ENCODE results near the gene QSER1. TPM values are rescaled to one million over a fixed set of nuclear protein-coding genes. Genes with fewer than 3 reads are reported as not detected.
A peak's percentile ranks its signal among the peaks of the same experiment; 100 is the strongest.
"Not testable (repeated sequence)": the region's sequence is repeated elsewhere in the genome, so short reads cannot be mapped to it uniquely, and the experiment has no call there.

Gene QSER1
- total RNA-seq, 2 experiments from 2014 or later = 11.8 to 16.6 TPM

DNA sequence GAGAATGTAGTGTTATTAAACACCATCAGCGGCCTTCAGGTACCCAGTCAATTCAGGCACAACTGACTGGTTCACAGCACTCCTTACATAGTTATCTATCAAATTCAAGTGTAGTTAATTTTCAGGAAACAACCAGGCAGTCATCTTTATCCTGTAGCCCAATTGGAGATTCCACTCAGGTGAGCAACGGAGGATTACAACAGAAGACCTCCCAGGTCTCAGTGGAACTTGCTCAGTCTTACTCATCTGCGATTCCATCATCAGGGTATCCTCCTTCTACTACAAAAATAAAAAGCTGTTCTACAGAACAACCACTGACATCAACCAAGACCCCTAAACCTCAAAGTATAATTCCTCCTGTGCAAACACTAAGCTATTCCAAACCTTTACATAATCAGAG, 39.6 kb downstream of the QSER1 start:
- no peaks in the 10 kb centered on the region for H3K27me3 Mint-ChIP-seq
- ChIA-PET CTCF (interaction anchor here (1.5 kb wide), 1 partner anchor 26 kb away, joined by 4 read pairs; no protein-coding TSS in a partner anchor), POLR2A (no interaction called here)
- ATAC-seq (no peak), DNase-seq (no peak)
- H3K36me3 Mint-ChIP-seq (ENCODE audit: low read depth) = peaks cover 57% of the 10 kb centered on the region
- H3K4me1 Mint-ChIP-seq = no peaks in the 10 kb centered on the region
- no peak overlapping the region for H3K4me3 Mint-ChIP-seq
- no peaks in the 10 kb centered on the region for H3K9me3 Mint-ChIP-seq (ENCODE audit: low read depth)
- H3K27ac Mint-ChIP-seq = no peak overlapping the region
- intact Hi-C loops (cut with DNase I, micrococcal nuclease) = no loop called here

DNA sequence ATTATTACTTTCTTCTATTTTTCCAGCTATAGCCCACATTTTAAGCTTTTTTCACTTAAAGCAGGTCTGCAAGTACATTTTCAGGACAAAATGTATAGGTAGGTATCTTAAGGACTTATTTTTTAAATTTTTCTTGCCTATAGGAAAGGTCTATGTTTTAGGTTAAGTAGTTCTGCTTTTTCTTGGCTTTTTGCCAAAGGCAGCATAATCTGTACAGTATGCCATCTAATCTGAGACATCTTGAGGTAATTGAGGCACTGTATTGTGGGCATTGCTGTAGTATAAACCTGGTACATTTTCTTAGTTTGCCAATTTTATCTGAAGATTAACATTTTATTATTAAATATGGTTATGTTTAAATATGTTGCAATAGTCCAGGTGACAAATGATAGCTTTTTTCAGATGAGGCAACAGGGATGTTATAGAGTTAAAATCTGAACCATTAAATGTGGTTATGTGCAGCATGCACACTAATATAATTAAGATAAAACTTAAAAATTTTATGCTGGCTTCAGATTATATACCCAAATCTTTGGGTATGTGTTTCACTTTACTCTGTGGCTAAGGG, 42.9 kb downstream of the QSER1 start:
- H3K36me3 Mint-ChIP-seq (ENCODE audit: low read depth) = peaks cover 78% of the 10 kb centered on the region
- ATAC-seq (no peak), DNase-seq (no peak)
- H3K27ac Mint-ChIP-seq = no peak overlapping the region
- peaks cover 13% of the 10 kb centered on the region for H3K4me1 Mint-ChIP-seq
- ChIA-PET CTCF (no interaction called here), POLR2A (no interaction called here)
- H3K9me3 Mint-ChIP-seq (ENCODE audit: low read depth) = no peaks in the 10 kb centered on the region
- H3K4me3 Mint-ChIP-seq = no peak overlapping the region
- no peaks in the 10 kb centered on the region for H3K27me3 Mint-ChIP-seq
- intact Hi-C loops (cut with DNase I, micrococcal nuclease) = no loop called here

DNA sequence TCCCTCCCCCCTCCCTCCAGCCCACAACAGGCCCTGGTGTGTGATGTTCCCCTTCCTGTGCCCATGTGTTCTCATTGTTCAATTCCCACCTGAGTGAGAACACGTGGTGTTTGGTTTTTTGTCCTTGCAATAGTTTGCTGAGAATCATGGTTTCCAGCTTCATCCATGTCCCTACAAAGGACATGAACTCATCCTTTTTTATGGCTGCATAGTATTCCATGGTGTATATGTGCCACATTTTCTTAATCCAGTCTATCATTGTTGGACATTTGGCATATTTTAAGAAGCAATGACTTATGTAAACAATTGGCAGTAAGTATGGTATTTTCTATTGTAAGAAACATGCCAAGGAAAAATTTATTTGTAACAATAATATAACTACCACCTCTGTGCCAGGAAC, 43.6 kb downstream of the QSER1 start:
- Mint-ChIP-seq H3K36me3 (ENCODE audit: low read depth) (peaks cover 83% of the 10 kb centered on the region), H3K4me1 (peaks cover 17% of the 10 kb centered on the region)
- H3K27ac Mint-ChIP-seq; H3K4me3 Mint-ChIP-seq; DNase-seq; H3K27me3 Mint-ChIP-seq; intact Hi-C loops (cut with DNase I, micrococcal nuclease); ATAC-seq; H3K9me3 Mint-ChIP-seq (ENCODE audit: low read depth): not testable (repeated sequence)
- ChIA-PET CTCF (interaction anchor here (0.8 to 1.1 kb wide), 2 partner anchors 11 to 127 kb away, joined by 3 read pairs; no protein-coding TSS in a partner anchor), POLR2A (interaction anchor here (0.7 kb wide), 1 partner anchor 44 kb away, joined by 11 read pairs; the partner anchor contains the start of gene QSER1)

DNA sequence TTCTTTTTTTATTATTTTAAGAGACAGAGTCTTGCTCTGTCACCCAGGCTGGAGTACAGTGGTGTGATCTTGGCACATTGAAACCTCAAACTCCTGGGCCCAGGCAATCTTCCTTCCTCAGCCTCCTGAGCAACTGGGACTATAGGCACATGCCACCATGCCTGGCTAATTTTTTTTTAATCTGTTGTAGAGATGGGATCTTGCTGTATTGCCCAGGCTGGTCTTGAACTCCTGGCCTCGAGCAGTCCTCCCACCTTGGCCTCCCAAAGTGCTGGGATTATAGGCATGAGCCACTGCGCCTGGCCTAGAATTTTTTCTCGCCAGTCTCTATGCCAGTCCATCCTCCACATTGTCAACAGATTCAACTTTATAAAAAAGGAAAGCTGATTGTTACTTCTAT, 44.7 kb downstream of the QSER1 start:
- intact Hi-C loops (cut with DNase I, micrococcal nuclease); POLR2A ChIA-PET; H3K9me3 Mint-ChIP-seq (ENCODE audit: low read depth); H3K27ac Mint-ChIP-seq; DNase-seq; ATAC-seq; H3K27me3 Mint-ChIP-seq; H3K4me3 Mint-ChIP-seq: not testable (repeated sequence)
- peaks cover 76% of the 10 kb centered on the region for H3K36me3 Mint-ChIP-seq (ENCODE audit: low read depth)
- peaks cover 17% of the 10 kb centered on the region for H3K4me1 Mint-ChIP-seq
- CTCF ChIA-PET = interaction anchor here (0.7 to 1.1 kb wide), 2 partner anchors 52 to 126 kb away, joined by 3 read pairs; no protein-coding TSS in a partner anchor

DNA sequence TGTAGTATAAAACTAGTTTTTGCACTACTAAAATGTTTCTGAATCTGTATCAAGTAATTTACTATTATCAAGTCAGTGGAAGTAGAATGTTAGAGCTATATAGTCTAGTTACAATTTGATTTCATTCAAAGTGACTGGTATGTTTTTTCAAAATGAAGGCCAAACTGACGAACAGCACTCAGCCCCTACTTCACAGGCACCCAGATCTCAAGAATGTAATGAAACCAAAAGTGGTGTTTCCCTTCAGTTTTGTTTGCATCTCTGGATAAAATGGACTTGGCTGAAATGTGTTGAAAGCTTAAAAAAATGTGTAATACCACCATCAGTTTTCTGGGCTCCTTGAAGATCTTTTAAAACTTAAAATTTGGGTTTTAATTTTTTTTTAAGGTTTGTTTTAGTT, 46.4 kb downstream of the QSER1 start:
- no peak for ATAC-seq
- H3K4me1 Mint-ChIP-seq = peaks cover 17% of the 10 kb centered on the region
- no peaks in the 10 kb centered on the region for H3K27me3 Mint-ChIP-seq
- H3K4me3 Mint-ChIP-seq = no peak overlapping the region
- no peaks in the 10 kb centered on the region for H3K9me3 Mint-ChIP-seq (ENCODE audit: low read depth)
- no peak for DNase-seq
- no peak overlapping the region for H3K27ac Mint-ChIP-seq
- CTCF ChIA-PET = interaction anchor here (0.7 kb wide), 1 partner anchor 10 kb away, joined by 4 read pairs; no protein-coding TSS in a partner anchor
- peaks cover 62% of the 10 kb centered on the region for H3K36me3 Mint-ChIP-seq (ENCODE audit: low read depth)
- POLR2A ChIA-PET = no interaction called here
- intact Hi-C loops (cut with DNase I, micrococcal nuclease) = no loop called here

DNA sequence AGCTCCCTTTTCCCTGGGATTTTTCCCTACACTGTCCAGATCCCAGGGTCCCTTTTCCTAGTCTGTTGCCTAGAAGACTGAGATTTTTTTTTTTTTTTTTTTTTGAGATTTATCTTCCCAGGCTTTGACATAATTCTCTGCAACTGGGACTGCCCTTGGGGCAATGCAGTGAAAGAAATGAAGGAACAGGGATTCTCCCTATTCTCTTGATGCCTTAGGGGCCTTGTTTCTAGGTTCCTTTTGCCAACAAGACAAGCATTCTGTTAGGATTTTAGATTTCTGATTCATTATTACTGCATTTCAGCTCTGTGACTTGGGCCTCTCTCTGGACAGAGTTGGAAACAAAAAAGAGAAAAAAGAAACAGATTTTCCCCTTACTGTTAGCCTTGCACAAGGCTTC, 47.3 kb downstream of the QSER1 start:
- CTCF ChIA-PET = interaction anchor here (0.6 to 0.9 kb wide), 3 partner anchors 124 to 136 kb away, joined by 3 read pairs; no protein-coding TSS in a partner anchor
- H3K27me3 Mint-ChIP-seq = no peaks in the 10 kb centered on the region
- H3K4me3 Mint-ChIP-seq = no peak overlapping the region
- H3K9me3 Mint-ChIP-seq (ENCODE audit: low read depth) = no peaks in the 10 kb centered on the region
- DNase-seq (no peak), ATAC-seq (no peak)
- intact Hi-C loops (cut with DNase I, micrococcal nuclease) = no loop called here
- H3K36me3 Mint-ChIP-seq (ENCODE audit: low read depth) = peaks cover 55% of the 10 kb centered on the region
- H3K27ac Mint-ChIP-seq = no peak overlapping the region
- POLR2A ChIA-PET = interaction anchor here (0.6 kb wide), 1 partner anchor 103 kb away, joined by 5 read pairs; no protein-coding TSS in a partner anchor
- H3K4me1 Mint-ChIP-seq = peaks cover 17% of the 10 kb centered on the region

DNA sequence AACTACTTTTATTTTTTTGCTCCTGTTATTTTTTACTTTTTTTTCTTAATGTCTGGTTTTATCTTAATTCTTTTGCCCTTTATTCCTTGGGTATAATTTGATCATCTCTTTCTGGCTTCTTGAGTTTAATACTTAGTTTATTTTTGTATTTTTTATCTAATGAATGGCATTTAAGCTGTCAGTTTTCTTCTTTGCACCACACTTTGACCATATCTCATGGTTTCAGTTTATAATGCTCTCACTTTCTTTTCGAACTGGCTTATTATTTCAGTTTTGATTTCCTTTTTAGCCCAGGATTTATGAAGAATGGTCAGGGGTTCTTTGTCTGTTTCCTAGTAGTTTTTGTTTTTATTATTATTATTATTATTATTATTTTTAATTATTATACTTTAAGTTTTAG, 48.3 kb downstream of the QSER1 start:
- Mint-ChIP-seq H3K27ac (no peak overlapping the region), H3K4me3 (no peak overlapping the region), H3K4me1 (peaks cover 17% of the 10 kb centered on the region), H3K36me3 (ENCODE audit: low read depth) (peaks cover 52% of the 10 kb centered on the region), H3K9me3 (ENCODE audit: low read depth) (no peaks in the 10 kb centered on the region), H3K27me3 (no peaks in the 10 kb centered on the region)
- ChIA-PET POLR2A (no interaction called here), CTCF (interaction anchor here (0.9 kb wide), 1 partner anchor 123 kb away, joined by 3 read pairs; no protein-coding TSS in a partner anchor)
- DNase-seq (no peak), ATAC-seq (no peak)
- intact Hi-C loops (cut with DNase I, micrococcal nuclease) = no loop called here

DNA sequence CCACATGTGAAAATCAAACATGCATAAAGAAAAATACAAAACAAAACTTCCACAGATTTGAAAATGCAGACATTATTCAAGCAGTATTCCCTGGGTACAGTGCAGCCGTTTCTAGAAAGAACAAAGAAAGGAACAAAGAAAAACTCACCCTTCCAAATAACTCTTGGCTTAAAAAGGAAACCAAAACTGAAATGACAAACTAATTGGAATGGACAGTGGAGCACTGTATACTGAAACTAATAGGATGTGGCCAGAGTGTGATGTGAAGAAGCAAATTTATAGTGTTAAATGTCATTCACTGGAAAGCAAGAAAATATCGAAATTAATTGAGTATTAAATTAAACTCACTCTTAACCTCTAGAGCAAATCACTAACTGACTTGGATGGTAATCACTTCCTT, 55.4 kb downstream of the QSER1 start:
- ATAC-seq = no peak
- H3K4me3 Mint-ChIP-seq = no peak overlapping the region
- ChIA-PET POLR2A (no interaction called here), CTCF (interaction anchor here (1.2 to 1.6 kb wide), 2 partner anchors 13 to 118 kb away, joined by 3 to 7 read pairs; no protein-coding TSS in a partner anchor)
- no peak overlapping the region for H3K27ac Mint-ChIP-seq
- peaks cover 6% of the 10 kb centered on the region for H3K9me3 Mint-ChIP-seq (ENCODE audit: low read depth)
- H3K27me3 Mint-ChIP-seq = no peaks in the 10 kb centered on the region
- no peaks in the 10 kb centered on the region for H3K4me1 Mint-ChIP-seq
- peaks cover 14% of the 10 kb centered on the region for H3K36me3 Mint-ChIP-seq (ENCODE audit: low read depth)
- no peak for DNase-seq
- intact Hi-C loops (cut with DNase I, micrococcal nuclease) = no loop called here

DNA sequence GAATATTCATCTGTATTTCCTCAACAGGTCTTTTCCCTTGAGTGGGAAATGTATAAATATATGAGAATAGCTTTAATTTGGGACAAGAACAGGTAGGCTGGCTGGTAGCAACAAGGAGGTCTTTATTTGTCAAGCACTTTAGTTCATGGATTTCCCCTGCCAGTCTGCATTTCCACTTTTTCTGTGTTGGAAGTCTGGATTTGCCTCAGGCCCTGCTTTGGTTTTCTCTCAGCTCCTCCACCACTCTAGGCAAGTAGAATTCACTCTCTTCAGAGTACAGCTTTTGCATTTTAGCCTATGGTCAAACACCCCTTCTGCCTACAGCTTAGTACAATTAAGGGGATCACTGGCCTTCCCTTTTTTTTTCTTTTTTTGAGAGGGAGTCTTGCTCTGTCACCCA, 57.1 kb downstream of the QSER1 start:
- H3K27ac Mint-ChIP-seq = no peak overlapping the region
- H3K9me3 Mint-ChIP-seq (ENCODE audit: low read depth) = peaks cover 6% of the 10 kb centered on the region
- no peak for ATAC-seq
- ChIA-PET POLR2A (no interaction called here), CTCF (interaction anchor here (1.6 to 1.8 kb wide), 2 partner anchors 11 to 114 kb away, joined by 5 to 7 read pairs; no protein-coding TSS in a partner anchor)
- peaks cover 15% of the 10 kb centered on the region for H3K36me3 Mint-ChIP-seq (ENCODE audit: low read depth)
- no peak for DNase-seq
- H3K4me3 Mint-ChIP-seq = no peak overlapping the region
- H3K4me1 Mint-ChIP-seq = no peaks in the 10 kb centered on the region
- H3K27me3 Mint-ChIP-seq = no peaks in the 10 kb centered on the region
- intact Hi-C loops (cut with DNase I, micrococcal nuclease) = no loop called here

DNA sequence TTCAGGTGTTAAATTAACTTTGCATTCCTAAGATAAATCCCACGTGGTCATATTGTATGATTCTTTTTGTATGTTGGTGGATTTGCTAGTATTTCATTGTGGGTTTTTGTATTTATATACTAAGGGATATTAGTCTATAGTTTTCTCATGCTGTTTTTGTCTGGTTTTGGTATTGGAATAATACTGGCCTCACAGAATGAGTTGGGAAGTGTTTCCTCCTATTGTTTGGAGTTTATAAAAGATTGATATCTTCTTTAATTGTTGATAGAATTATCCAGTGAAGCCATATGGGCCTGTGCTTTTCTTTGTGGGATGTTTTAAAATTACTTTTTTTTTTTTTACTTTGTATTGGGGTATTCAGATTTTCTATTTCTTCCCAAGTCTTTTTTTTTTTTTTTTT, 59.8 kb downstream of the QSER1 start:
- CTCF ChIA-PET = no interaction called here
- Mint-ChIP-seq H3K36me3 (ENCODE audit: low read depth) (peaks cover 10% of the 10 kb centered on the region), H3K4me3 (no peak overlapping the region), H3K9me3 (ENCODE audit: low read depth) (peaks cover 3% of the 10 kb centered on the region), H3K4me1 (no peaks in the 10 kb centered on the region), H3K27me3 (no peaks in the 10 kb centered on the region), H3K27ac (no peak overlapping the region)
- intact Hi-C loops (cut with DNase I, micrococcal nuclease) = no loop called here
- DNase-seq = no peak
- POLR2A ChIA-PET = no interaction called here
- no peak for ATAC-seq

DNA sequence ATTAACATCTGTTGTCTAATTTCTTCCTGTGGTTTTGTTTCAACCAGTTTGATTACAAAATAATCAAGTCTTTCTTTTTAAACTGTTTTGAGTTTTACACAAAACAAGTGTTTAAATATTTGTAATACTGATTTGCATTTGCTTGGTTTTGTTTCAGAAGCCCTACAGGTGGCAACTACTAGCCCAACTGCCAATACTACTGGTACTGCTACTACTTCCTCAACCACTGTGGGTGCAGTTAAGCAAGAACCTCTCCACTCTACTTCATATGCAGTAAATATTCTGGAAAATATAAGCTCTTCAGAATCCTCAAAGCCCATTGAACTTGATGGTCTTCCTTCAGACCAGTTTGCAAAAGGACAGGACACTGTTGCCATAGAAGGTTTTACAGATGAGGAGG, 61.1 kb downstream of the QSER1 start:
- intact Hi-C loops (cut with DNase I, micrococcal nuclease) = no loop called here
- no peaks in the 10 kb centered on the region for H3K4me1 Mint-ChIP-seq
- no peaks in the 10 kb centered on the region for H3K9me3 Mint-ChIP-seq (ENCODE audit: low read depth)
- no peak overlapping the region for H3K27ac Mint-ChIP-seq
- H3K36me3 Mint-ChIP-seq (ENCODE audit: low read depth) = peaks cover 5% of the 10 kb centered on the region
- no peaks in the 10 kb centered on the region for H3K27me3 Mint-ChIP-seq
- ChIA-PET CTCF (no interaction called here), POLR2A (no interaction called here)
- H3K4me3 Mint-ChIP-seq = no peak overlapping the region
- DNase-seq (no peak), ATAC-seq (no peak)

DNA sequence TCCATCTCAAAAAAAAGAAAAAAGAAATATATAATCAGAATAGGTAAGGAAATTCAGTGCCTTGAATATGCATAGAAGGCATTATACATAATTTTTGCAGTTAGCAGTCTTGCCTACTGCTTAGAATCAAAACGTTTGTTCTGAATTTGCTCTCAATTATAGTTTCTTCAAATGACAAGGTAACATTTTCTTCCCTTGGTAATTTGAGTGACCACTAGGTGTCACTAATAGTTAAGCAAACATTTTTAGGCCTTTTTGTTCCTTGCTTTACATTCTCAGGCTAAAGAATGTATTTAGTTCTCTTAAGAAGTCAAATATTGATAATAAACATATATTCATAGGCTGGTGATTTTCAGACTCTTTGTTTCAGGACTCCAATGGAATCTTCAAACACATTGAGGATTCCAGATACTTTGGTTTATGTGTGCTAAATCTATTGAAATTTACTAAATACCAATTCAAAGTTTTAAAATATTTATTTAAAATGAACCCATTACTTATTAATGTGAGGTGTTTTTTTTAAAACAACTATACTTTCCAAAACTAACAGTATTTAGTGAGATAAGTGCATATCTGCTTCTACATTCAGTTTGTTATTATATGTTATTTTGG, 68.0 kb downstream of the QSER1 start:
- DNase-seq (no peak), ATAC-seq (peak; percentile 36)
- Mint-ChIP-seq H3K27me3 (no peaks in the 10 kb centered on the region), H3K4me1 (peaks cover 11% of the 10 kb centered on the region), H3K9me3 (ENCODE audit: low read depth) (no peaks in the 10 kb centered on the region), H3K27ac (no peak overlapping the region), H3K4me3 (no peak overlapping the region), H3K36me3 (ENCODE audit: low read depth) (peaks cover 17% of the 10 kb centered on the region)
- intact Hi-C loops (cut with DNase I, micrococcal nuclease) = loop anchor here (1.0 to 5.0 kb wide), 4 partner anchors 52 to 367 kb away; no protein-coding TSS in a partner anchor
- POLR2A ChIA-PET = no interaction called here
- CTCF ChIA-PET = interaction anchor here (1.0 to 5.3 kb wide), 7 partner anchors 11 to 201 kb away, joined by 3 to 96 read pairs (median 4); partner anchors contain the start of genes CSTF3 and DEPDC7
